CD4-positive, alpha-beta T cell treated with Interleukin-17A for 4 hours (primary cell): ENCODE results near the gene GARNL3.

Experiments
- DNase-seq: peaks from one replicate; pipeline ENCODE4 v3.0.0-alpha.2; 2020; ENCODE audit warnings: mixed read lengths

GARNL3 gene

GRCh38 chr9:127356906-127357305 is 92.3 kb downstream of the GARNL3 start:
- no peak for DNase-seq

DNA sequence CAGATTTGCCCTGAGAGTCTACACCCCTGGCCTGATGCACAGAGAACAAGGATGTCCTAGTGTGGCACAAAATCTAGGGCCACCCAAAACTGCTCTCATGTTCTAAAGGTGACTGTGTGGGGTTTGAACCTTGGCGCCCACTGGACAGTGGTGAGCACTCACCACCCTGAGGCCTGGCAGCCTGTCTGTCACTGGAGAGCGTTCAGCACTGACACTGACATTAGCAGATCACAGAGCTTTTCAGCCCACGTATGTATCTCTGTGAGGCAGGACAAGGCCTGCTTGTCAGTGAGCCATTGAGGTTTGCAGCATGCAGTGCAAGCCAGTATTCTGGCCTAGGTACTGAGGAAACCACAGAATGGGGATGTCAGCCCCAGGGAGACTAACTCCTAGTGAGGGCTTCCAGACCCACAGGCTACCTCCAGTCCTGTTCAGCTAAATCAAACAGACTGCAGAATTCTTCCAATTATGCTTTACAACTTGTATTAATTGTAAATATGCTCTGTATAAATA is 93.5 kb downstream of the GARNL3 start:
- DNase-seq = no peak

DNA sequence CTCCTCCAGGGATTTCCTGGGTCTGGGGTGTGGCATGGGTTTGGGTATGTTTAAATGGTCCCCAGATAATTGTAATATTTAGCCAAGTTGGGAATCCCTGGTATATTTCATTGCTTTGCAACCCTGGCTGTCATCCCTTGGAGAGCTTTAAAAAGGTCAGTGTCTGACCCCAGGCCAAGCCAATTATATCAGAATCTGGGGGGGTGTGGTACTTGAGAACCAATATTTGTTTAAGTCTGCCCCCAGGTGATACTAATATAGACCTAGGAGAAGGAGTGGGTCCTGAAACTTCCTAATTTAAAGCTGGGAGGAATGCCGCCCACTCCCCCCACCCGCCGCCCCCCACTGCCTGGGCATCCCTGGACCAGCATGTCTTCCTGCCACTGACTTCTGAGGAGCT is 94.2 kb downstream of the GARNL3 start:
- DNase-seq = no peak

DNA sequence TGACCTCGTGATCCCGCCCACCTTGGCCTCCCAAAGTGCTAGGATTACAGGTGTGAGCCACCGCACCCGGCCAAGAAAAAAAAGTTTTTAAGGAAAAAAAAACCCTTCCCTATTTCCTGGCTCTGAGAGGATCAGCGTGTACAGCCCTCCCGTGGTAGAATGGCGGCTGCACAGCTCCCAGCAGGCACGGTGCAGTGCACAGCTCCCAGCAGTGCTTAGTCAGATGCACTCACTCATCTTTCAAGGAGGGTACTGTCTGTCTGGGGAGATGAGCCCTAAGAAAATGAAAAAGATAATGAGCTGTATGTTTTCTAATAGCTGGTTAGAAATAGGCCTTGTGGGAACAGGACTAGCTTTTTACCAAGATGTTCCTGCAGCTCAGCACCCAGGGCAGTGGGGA is 95.7 kb downstream of the GARNL3 start:
- no peak for DNase-seq

GRCh38 chr9:127360829-127361228 is 96.3 kb downstream of the GARNL3 start:
- peak; percentile 10 for DNase-seq

GRCh38 chr9:127361561-127361960 is 97.0 kb downstream of the GARNL3 start:
- no peak for DNase-seq

DNA sequence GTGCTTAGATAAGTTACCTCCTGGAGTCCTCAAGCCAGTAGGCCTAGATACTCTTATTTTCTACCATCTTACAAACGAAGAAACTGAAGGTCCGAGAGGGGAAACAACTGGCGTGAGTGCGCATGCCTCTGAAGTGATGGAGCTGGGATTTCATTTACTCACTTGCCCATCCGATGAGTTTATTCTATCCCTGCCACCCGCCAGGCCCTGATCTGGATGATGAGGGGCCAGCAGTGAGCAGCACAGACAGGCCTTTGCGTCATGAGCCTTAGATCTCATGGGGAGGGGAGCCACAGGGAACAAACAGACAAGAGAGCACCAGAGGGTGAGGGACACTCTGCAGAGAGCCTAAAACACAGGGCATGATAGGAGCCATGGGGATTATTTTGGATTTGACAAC is 98.3 kb downstream of the GARNL3 start:
- no peak for DNase-seq

GRCh38 chr9:127365461-127365860 is 100.9 kb downstream of the GARNL3 start:
- no peak for DNase-seq

GRCh38 chr9:127366594-127366993 is 102.0 kb downstream of the GARNL3 start:
- no peak for DNase-seq

GRCh38 chr9:127368852-127369402 is 104.4 kb downstream of the GARNL3 start:
- DNase-seq = no peak

GRCh38 chr9:127369428-127369827 is 104.9 kb downstream of the GARNL3 start:
- DNase-seq = no peak

GRCh38 chr9:127370147-127370579 is 105.6 kb downstream of the GARNL3 start:
- no peak for DNase-seq

- no peak for DNase-seq
Measured at GRCh38 chr9:127370672-127371648, 106.4 kb downstream of the GARNL3 start.

- no peak for DNase-seq
Measured at GRCh38 chr9:127380479-127380878, 115.9 kb downstream of the GARNL3 start.

- DNase-seq = no peak
Measured at GRCh38 chr9:127382541-127382940, 118.0 kb downstream of the GARNL3 start.

DNA sequence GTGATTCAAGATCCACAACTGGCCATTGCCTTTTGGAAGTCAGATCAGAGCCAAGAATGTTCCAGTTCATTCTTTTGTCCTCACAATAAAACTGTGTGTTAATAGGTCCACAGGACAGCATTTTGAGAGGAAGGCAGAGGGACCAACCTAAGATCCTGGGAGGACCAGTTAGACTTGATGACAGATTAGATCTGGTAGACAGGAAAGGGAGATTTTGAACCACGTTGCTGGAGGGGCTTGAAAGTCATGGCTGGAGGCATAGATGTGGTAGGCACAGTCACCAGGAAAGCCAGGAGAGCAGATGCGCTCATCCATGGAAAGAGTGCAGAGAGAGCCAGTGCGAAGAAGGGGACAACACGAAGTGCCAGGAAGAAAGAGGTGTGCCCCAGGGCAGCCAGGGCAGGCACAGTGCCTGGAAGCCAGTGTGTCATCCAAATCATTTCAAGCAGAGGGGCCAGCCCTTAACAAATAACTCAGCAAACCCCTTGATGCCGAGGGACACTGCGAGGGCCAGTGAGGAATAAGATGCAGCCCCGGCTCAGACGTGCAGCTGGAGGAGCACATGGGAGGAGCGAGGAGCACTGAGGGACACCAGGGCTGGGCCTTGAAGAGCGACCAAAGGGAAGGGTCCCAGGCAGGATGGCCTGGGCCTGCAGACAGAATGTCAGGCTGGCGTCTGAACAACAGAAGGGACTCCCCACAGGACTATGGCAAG is 119.6 kb downstream of the GARNL3 start:
- no peak for DNase-seq

GRCh38 chr9:127384901-127385300 is 120.3 kb downstream of the GARNL3 start:
- DNase-seq = no peak

DNA sequence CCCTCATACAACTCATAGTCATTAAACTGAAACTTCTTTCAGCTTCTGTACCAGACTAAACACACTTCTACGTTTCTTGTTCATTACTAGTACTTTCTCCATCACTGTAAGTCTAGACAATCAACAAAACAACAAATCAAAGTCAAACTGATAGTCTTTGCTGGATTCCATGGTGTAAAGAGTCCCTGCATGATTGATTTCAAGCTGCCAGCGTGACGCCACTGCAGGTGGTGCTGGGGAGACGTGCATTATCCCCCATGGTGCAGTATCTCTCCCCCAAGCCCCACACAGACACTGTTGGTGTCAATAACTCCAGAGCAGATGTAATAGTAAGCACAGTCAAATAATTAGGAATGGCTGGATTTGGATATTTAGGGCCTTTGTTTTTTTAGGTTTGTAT is 121.7 kb downstream of the GARNL3 start:
- DNase-seq = no peak

- DNase-seq = no peak
Measured at GRCh38 chr9:127386981-127387380, 122.4 kb downstream of the GARNL3 start.

DNA sequence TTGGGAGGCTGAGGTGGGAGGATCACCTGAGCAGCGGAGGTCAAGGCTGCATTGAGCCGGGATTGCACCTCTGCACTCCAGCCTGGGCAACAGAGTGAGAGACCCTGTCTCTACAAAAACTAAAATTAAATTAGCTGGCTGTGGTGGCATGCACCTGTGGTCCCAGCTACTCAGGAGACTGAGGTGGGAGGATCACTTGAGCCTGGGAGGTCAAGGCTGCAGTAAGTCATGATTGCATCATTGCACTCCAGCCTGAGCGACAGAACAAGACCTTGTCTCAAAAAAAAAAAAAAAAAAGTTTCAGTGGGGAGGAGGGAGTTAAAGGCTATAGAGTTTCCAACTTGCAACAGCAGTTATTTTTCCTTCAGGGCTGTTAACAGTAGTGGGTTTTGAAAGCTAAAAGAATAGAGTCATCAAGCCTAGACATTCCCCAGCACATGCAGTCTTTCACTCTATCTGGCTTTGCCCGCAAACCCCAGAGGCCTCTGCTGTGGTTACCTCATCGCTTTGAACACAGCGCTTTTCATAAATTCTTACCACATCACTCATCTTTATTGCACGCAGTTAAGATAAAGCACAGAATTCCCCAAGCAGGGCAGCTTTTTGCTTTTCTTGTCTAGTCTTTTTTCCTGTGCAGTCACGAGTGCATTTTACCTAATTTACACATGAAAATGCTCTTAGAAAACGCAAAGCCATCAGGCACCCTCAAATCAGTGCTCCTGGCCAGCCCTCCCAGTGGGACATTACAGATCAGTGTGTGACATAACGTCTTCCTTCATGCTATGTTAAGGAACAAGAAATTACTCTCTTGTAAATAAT is 123.7 kb downstream of the GARNL3 start:
- DNase-seq = peak; percentile 85

DNA sequence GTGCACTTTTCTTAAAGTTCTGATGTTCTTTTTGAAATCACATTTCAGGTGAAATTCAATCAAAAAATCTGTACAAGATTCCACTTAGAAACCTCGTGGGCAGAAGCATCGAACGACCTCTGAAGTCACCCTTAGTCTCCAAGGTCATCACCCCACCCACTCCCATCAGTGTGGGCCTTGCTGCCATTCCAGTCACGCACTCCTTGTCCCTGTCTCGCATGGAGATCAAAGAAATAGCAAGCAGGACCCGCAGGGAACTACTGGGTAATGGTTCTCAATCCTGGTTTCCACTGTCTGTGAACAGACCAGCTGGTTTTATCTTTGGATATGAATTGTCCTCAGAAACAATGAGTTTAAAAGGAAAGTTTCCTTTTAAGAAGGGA is 124.3 kb downstream of the GARNL3 start:
- DNase-seq = no peak
